SK-N-SH treated with all-trans-retinoic acid at 6 μM for 48 hours (cell line): ENCODE data around the gene USP15.

ENCODE experiments used
- ATAC-seq: fragments of 200-7000 bp; cut with Tn5 transposase; 3 replicates; pipeline ENCODE4 v1.9.1; 2020; ENCODE audit warnings: mild to moderate bottlenecking, moderate library complexity
- ARNTL ChIP-seq: fragments of 450-650 bp; formaldehyde crosslinking; IDR thresholded peaks from 2 replicates; pipeline ENCODE4 v1.5.0; 2020; ENCODE audit warnings: low read depth, mild to moderate bottlenecking, moderate library complexity, borderline replicate concordance
- BACH2 ChIP-seq: fragments of 250-450 bp; sonication (Bioruptor Pico); IDR thresholded peaks from 2 replicates; pipeline ENCODE4 v1.9.0; 2021; ENCODE audit warnings: mild to moderate bottlenecking, borderline replicate concordance
- CSDC2 ChIP-seq: fragments of 250-450 bp; sonication (Bioruptor Pico); IDR thresholded peaks from 2 replicates; pipeline ENCODE4 v1.5.0; 2020; ENCODE audit warnings: mild to moderate bottlenecking, moderate library complexity
- CSRNP3 ChIP-seq: fragments of 250-450 bp; sonication (Bioruptor Pico); IDR thresholded peaks from 2 replicates; pipeline ENCODE4 v1.5.1; 2021; ENCODE audit warnings: mild to moderate bottlenecking, moderate library complexity
- ESRRG ChIP-seq: fragments of 250-450 bp; sonication (Bioruptor Pico); IDR thresholded peaks from 2 replicates; pipeline ENCODE4 v1.6.1; 2021; ENCODE audit warnings: mild to moderate bottlenecking
- GLIS3 ChIP-seq: fragments of 250-450 bp; sonication (Bioruptor Pico); IDR thresholded peaks from 2 replicates; pipeline ENCODE4 v1.5.0; 2020; ENCODE audit warnings: mild to moderate bottlenecking, moderate library complexity
- ISL1 ChIP-seq: fragments of 250-450 bp; sonication (Bioruptor Pico); IDR thresholded peaks from 2 replicates; pipeline ENCODE4 v2.1.2; 2022; ENCODE audit warnings: mild to moderate bottlenecking, moderate library complexity
- OSR1 ChIP-seq: fragments of 250-450 bp; sonication (Bioruptor Pico); IDR thresholded peaks from 2 replicates; pipeline ENCODE4 v1.8.0; 2022; ENCODE audit warnings: moderate library complexity, mild to moderate bottlenecking, inconsistent platforms
- PPARA ChIP-seq: fragments of 250-450 bp; sonication (Bioruptor Pico); IDR thresholded peaks from 2 replicates; pipeline ENCODE4 v1.5.0; 2020; ENCODE audit warnings: mild to moderate bottlenecking, borderline replicate concordance
- RARB ChIP-seq: fragments of 250-450 bp; sonication (Bioruptor Pico); IDR thresholded peaks from 2 replicates; pipeline ENCODE4 v1.8.0; 2021; ENCODE audit warnings: mild to moderate bottlenecking, moderate library complexity
- SNAI2 ChIP-seq: fragments of 250-450 bp; sonication (Bioruptor Pico); IDR thresholded peaks from 2 replicates; pipeline ENCODE4 v1.5.0; 2020; ENCODE audit warnings: mild to moderate bottlenecking, moderate library complexity
- TCF4 ChIP-seq: fragments of 250-450 bp; sonication (Bioruptor Pico); IDR thresholded peaks from 2 replicates; pipeline ENCODE4 v1.8.0; 2021; ENCODE audit warnings: mild to moderate bottlenecking, moderate library complexity, borderline replicate concordance
- TOX ChIP-seq: fragments of 250-450 bp; sonication (Bioruptor Pico); IDR thresholded peaks from 2 replicates; pipeline ENCODE4 v1.8.0; 2021; ENCODE audit warnings: mild to moderate bottlenecking, moderate library complexity, borderline replicate concordance
- TSHZ2 ChIP-seq: fragments of 250-450 bp; sonication (Bioruptor Pico); IDR thresholded peaks from 2 replicates; pipeline ENCODE4 v1.5.0; 2020; ENCODE audit warnings: mild to moderate bottlenecking, moderate library complexity
- ZC3H10 ChIP-seq: fragments of 250-450 bp; sonication (Bioruptor Pico); IDR thresholded peaks from 2 replicates; pipeline ENCODE4 v1.5.1; 2021; ENCODE audit warnings: mild to moderate bottlenecking, moderate library complexity
- ZFP3 ChIP-seq: fragments of 250-450 bp; sonication (Bioruptor Pico); IDR thresholded peaks from 2 replicates; pipeline ENCODE4 v1.5.0; 2020; ENCODE audit warnings: mild to moderate bottlenecking, moderate library complexity
- ZFP30 ChIP-seq: fragments of 450-650 bp; formaldehyde crosslinking; IDR thresholded peaks from 2 replicates; pipeline ENCODE4 v1.5.0; 2022; ENCODE audit warnings: mild to moderate bottlenecking, moderate library complexity
- ZNF565 ChIP-seq: fragments of 450-650 bp; formaldehyde crosslinking; conservative IDR thresholded peaks from 2 replicates; pipeline ENCODE4 v1.5.0; 2020; ENCODE audit warnings: low read depth, mild to moderate bottlenecking, moderate library complexity
- ZNF70 ChIP-seq: fragments of 450-650 bp; formaldehyde crosslinking; IDR thresholded peaks from 2 replicates; pipeline ENCODE4 v1.5.0; 2020; ENCODE audit warnings: mild to moderate bottlenecking, moderate library complexity
- ZNF8 ChIP-seq: fragments of 450-650 bp; formaldehyde crosslinking; IDR thresholded peaks from 2 replicates; pipeline ENCODE4 v1.5.0; 2020; ENCODE audit warnings: mild to moderate bottlenecking, moderate library complexity
- TF ChIP-seq, protein P1 (sequence below): fragments of 250-450 bp; sonication (Bioruptor Pico); IDR thresholded peaks from 2 replicates; pipeline ENCODE4 v1.5.1; 2020; ENCODE audit warnings: low read depth, mild to moderate bottlenecking, moderate library complexity
- TF ChIP-seq, protein P2 (sequence below): fragments of 250-450 bp; sonication (Bioruptor Pico); IDR thresholded peaks from 2 replicates; pipeline ENCODE4 v1.8.0; 2020; ENCODE audit warnings: mild to moderate bottlenecking, moderate library complexity, borderline replicate concordance
- TF ChIP-seq, protein P3 (sequence below): fragments of 250-450 bp; sonication (Bioruptor Pico); IDR thresholded peaks from 2 replicates; pipeline ENCODE4 v1.8.0; 2021; ENCODE audit warnings: low read depth, mild to moderate bottlenecking, moderate library complexity, borderline replicate concordance

The USP15 gene

DNA sequence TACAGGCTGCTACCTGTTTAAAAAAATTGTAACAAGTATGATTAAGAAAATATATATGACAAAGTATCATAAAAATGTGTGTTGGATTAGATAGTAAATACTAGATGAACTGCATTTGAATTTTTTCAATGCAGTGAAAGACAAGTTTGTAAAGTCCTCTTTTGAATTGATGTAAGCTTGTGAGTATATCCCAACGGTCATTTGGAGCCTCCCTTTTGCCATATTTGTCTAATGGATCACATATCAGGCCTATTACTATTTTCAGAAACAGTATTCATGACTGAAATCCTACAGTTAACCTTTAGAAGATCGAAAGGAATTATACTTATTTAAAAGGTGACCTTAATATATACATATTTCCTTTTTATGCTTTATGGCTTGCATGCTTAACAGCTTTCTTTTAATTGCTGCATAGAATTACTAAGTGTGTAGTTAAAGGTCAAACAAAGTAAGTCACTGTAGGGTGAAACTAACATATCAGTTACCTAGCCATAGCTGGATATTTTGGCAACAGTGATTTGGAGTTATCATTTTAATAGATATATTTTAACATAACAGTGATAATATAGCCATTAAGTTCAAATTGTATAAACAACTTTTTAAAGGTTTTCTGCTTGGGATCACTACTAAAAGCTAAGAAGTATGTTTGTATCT, 53.6 kb downstream of the USP15 start:
- ATAC-seq = no peak
- TF ChIP-seq SNAI2 (no peak), GLIS3 (no peak), OSR1 (CRISPR knock-in tag) (no peak), PPARA (CRISPR knock-in tag) (no peak), BACH2 (no peak), ZC3H10 (CRISPR knock-in tag) (no peak), ARNTL (CRISPR knock-in tag) (no peak), RARB (CRISPR knock-in tag) (no peak), ZNF70 (CRISPR knock-in tag) (no peak), ESRRG (CRISPR knock-in tag) (no peak), ZFP3 (CRISPR knock-in tag) (no peak), TSHZ2 (no peak), ZNF565 (CRISPR knock-in tag) (no peak), TOX (CRISPR knock-in tag) (no peak), TCF4 (no peak), CSDC2 (CRISPR knock-in tag) (no peak)
- TF ChIP-seq, protein P1, sequence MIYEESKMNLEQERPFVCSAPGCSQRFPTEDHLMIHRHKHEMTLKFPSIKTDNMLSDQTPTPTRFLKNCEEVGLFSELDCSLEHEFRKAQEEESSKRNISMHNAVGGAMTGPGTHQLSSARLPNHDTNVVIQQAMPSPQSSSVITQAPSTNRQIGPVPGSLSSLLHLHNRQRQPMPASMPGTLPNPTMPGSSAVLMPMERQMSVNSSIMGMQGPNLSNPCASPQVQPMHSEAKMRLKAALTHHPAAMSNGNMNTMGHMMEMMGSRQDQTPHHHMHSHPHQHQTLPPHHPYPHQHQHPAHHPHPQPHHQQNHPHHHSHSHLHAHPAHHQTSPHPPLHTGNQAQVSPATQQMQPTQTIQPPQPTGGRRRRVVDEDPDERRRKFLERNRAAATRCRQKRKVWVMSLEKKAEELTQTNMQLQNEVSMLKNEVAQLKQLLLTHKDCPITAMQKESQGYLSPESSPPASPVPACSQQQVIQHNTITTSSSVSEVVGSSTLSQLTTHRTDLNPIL = no peak
- TF ChIP-seq, protein P2, sequence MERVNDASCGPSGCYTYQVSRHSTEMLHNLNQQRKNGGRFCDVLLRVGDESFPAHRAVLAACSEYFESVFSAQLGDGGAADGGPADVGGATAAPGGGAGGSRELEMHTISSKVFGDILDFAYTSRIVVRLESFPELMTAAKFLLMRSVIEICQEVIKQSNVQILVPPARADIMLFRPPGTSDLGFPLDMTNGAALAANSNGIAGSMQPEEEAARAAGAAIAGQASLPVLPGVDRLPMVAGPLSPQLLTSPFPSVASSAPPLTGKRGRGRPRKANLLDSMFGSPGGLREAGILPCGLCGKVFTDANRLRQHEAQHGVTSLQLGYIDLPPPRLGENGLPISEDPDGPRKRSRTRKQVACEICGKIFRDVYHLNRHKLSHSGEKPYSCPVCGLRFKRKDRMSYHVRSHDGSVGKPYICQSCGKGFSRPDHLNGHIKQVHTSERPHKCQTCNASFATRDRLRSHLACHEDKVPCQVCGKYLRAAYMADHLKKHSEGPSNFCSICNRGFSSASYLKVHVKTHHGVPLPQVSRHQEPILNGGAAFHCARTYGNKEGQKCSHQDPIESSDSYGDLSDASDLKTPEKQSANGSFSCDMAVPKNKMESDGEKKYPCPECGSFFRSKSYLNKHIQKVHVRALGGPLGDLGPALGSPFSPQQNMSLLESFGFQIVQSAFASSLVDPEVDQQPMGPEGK (CRISPR knock-in tag) = no peak
- TF ChIP-seq, protein P3, sequence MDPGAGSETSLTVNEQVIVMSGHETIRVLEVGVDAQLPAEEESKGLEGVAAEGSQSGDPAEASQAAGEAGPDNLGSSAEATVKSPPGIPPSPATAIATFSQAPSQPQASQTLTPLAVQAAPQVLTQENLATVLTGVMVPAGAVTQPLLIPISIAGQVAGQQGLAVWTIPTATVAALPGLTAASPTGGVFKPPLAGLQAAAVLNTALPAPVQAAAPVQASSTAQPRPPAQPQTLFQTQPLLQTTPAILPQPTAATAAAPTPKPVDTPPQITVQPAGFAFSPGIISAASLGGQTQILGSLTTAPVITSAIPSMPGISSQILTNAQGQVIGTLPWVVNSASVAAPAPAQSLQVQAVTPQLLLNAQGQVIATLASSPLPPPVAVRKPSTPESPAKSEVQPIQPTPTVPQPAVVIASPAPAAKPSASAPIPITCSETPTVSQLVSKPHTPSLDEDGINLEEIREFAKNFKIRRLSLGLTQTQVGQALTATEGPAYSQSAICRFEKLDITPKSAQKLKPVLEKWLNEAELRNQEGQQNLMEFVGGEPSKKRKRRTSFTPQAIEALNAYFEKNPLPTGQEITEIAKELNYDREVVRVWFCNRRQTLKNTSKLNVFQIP (CRISPR knock-in tag) = no peak

DNA sequence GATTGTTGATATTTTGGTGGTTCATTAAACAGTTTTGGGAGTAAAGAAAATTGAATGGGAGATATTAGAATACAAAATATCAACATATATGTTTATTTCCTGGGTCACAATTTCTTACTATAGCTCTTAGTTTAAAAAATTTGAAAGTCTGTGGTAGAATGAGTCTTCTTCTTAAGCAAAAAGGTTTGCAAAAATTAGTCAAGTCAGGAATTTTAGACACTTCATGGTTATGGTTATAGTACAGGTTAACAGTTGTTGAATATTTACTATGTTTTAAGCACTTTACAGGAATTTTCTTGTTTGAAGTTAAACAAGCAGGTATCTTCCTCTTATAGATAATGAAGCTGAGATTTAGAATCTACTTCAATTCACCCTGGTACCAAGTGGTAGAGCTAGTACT, 56.8 kb downstream of the USP15 start:
- no peak for ATAC-seq
- TF ChIP-seq ARNTL (CRISPR knock-in tag) (no peak), ZNF8 (CRISPR knock-in tag) (no peak), ISL1 (CRISPR knock-in tag) (no peak), ZC3H10 (CRISPR knock-in tag) (no peak), GLIS3 (no peak), BACH2 (no peak), ZNF565 (CRISPR knock-in tag) (no peak), RARB (CRISPR knock-in tag) (no peak), SNAI2 (no peak), CSRNP3 (CRISPR knock-in tag) (no peak), ZNF70 (CRISPR knock-in tag) (no peak), ZFP30 (CRISPR knock-in tag) (no peak), TOX (CRISPR knock-in tag) (no peak), TCF4 (no peak)
- TF ChIP-seq, protein P1 = no peak
